ENCODE results near the gene GBX1.

Gene GBX1

GRCh38 chr7:151131592-151132293, 35.8 kb downstream of the GBX1 start:
- Histone ChIP-seq H3K27me3 (replicated peaks) (no peaks in the 10 kb centered on the region), H3K36me3 (replicated peaks) (peaks cover 46% of the 10 kb centered on the region), H3K27ac (no peak overlapping the region), H3K4me3 (ENCODE audit: low read depth, low read length) (no peak overlapping the region)
- TF ChIP-seq, protein P1, sequence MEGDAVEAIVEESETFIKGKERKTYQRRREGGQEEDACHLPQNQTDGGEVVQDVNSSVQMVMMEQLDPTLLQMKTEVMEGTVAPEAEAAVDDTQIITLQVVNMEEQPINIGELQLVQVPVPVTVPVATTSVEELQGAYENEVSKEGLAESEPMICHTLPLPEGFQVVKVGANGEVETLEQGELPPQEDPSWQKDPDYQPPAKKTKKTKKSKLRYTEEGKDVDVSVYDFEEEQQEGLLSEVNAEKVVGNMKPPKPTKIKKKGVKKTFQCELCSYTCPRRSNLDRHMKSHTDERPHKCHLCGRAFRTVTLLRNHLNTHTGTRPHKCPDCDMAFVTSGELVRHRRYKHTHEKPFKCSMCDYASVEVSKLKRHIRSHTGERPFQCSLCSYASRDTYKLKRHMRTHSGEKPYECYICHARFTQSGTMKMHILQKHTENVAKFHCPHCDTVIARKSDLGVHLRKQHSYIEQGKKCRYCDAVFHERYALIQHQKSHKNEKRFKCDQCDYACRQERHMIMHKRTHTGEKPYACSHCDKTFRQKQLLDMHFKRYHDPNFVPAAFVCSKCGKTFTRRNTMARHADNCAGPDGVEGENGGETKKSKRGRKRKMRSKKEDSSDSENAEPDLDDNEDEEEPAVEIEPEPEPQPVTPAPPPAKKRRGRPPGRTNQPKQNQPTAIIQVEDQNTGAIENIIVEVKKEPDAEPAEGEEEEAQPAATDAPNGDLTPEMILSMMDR (IDR thresholded peaks at IDR 0.05; ENCODE audit: low read depth, low read length, missing control alignments): no peak
- in situ Hi-C loops (cut with HindIII; ENCODE audit: low pct_ligation_motif_present, low sequenced_read_pairs): no loop called here
- no peak for DNase-seq

DNA sequence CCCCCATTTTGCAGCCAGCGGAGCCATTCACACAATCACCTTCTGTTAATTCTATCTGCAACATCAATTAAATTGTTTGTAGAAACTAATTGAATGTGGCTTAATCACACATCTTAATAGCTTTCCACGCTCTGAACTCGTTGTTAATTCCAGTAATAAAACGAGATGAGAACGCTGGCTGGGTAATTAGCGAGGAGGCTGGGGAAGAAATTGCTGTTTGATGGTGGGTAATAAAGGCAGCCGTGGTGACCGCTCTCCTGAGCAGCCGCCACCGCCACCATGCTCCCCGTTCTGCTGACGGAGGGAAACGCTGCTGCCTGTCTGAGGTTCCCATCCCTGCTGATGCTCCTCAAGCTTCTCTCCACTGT, 36.3 kb downstream of the GBX1 start:
- TF ChIP-seq, protein P1 (IDR thresholded peaks at IDR 0.05; ENCODE audit: low read depth, low read length, missing control alignments): no peak

GRCh38 chr7:151130741-151131157, 36.7 kb downstream of the GBX1 start:
- in situ Hi-C loops (cut with HindIII; ENCODE audit: low pct_ligation_motif_present, low sequenced_read_pairs): no loop called here
- no peak for DNase-seq
- Histone ChIP-seq H3K27ac (no peak overlapping the region), H3K4me3 (ENCODE audit: low read depth, low read length) (no peak overlapping the region), H3K36me3 (replicated peaks) (peaks cover 38% of the 10 kb centered on the region), H3K27me3 (replicated peaks) (no peaks in the 10 kb centered on the region)
- TF ChIP-seq, protein P1 (IDR thresholded peaks at IDR 0.05; ENCODE audit: low read depth, low read length, missing control alignments): no peak

More for the DNA sequence above, 36.3 kb downstream of the GBX1 start:
- Histone ChIP-seq H3K4me3 (ENCODE audit: low read depth, low read length) (no peak overlapping the region), H3K27ac (no peak overlapping the region), H3K36me3 (replicated peaks) (peaks cover 42% of the 10 kb centered on the region), H3K27me3 (replicated peaks) (no peaks in the 10 kb centered on the region)
- no peak for DNase-seq
- in situ Hi-C loops (cut with HindIII; ENCODE audit: low pct_ligation_motif_present, low sequenced_read_pairs): no loop called here

DNA sequence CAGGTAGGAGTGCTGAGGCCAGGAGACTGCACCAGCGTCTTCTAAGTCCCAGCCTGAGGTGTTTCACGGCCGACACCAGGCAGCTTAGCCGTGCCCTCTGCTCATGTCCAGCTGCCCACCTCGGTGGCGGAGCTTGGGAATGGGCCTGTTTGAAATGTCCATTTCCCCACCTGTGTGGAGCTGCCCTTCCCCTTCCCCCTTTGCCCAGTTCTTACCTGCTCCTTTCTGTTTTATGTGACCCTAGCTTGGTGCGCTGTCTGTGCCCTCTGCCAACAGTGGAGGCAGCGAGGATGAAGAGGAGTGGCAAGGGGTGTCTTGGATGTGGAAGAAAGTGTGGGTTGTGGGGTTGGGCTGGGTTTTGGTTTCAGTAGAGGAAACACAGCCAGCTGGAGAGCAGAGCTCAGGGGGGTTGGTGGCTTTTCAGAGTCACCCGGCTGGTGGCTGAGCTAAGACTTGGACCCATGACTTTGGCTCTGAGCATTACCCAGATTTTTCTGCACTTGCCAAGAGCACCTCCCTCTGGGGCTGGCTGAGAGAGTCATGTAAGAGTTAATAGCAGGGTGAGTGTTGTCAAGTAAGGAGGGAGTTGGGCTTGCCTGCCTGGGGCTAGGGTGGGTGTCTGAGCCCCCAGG, 37.4 kb downstream of the GBX1 start:
- peaks cover 36% of the 10 kb centered on the region for H3K36me3 ChIP-seq (replicated peaks)

GRCh38 chr7:151129117-151129959, 38.2 kb downstream of the GBX1 start:
- DNase-seq: no peak
- Histone ChIP-seq H3K4me3 (ENCODE audit: low read depth, low read length) (no peak overlapping the region), H3K27me3 (replicated peaks) (no peaks in the 10 kb centered on the region), H3K36me3 (replicated peaks) (peaks cover 32% of the 10 kb centered on the region), H3K27ac (no peak overlapping the region)
- in situ Hi-C loops (cut with HindIII; ENCODE audit: low pct_ligation_motif_present, low sequenced_read_pairs): no loop called here
- TF ChIP-seq, protein P1 (IDR thresholded peaks at IDR 0.05; ENCODE audit: low read depth, low read length, missing control alignments): no peak

More for the DNA sequence above, 37.4 kb downstream of the GBX1 start:
- in situ Hi-C loops (cut with HindIII; ENCODE audit: low pct_ligation_motif_present, low sequenced_read_pairs): no loop called here
- TF ChIP-seq, protein P1 (IDR thresholded peaks at IDR 0.05; ENCODE audit: low read depth, low read length, missing control alignments): no peak
- Histone ChIP-seq H3K4me3 (ENCODE audit: low read depth, low read length) (no peak overlapping the region), H3K27ac (no peak overlapping the region), H3K27me3 (replicated peaks) (no peaks in the 10 kb centered on the region)
- no peak for DNase-seq

All from brain microvascular endothelial cell (primary cell).